ENCODE data around the gene ZNF469. TPM values are rescaled to one million over a fixed set of nuclear protein-coding genes. Genes with fewer than 3 reads are reported as not detected.

The ZNF469 gene
- total RNA-seq, 1 experiment from 2014 or later = not detected

DNA sequence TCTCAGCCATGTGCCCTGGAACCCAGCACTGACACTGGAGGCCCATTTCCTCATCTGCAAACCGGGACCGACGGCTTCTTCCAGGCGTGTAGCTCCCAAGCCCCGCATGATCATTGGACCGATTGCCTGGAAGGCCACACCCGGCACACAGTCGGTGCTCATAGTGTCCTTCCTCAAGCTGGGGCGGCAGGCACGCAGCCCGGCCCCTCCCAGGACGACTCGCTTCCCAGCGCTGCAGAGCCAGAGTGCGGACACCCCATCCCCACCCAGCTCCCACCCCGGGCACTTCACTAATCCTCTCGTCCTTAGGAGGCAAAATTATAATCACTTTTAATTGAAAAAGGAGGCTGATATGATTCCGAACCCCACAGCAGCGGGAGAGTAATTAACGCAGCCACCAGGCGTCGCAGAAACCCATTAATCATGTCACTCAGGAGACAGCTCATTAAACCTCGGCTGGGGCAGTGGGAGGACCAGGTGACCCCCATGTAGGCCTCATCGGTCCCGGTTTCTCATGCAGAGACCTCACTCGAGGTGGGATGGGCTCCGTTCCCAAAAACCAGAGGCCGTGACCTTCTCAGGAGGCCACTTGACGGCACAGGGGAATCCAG lies 33.1 kb downstream of the ZNF469 start:
- no peaks in the 10 kb centered on the region for H3K4me1 ChIP-seq (ENCODE audit: low read length)
- no peak overlapping the region for H2AFZ ChIP-seq (ENCODE audit: low read length)
- no peaks in the 10 kb centered on the region for H3K9me3 ChIP-seq (ENCODE audit: low read length)
- no peaks in the 10 kb centered on the region for H3K27me3 ChIP-seq (ENCODE audit: low read length)
- no peak overlapping the region for H3K27ac ChIP-seq (ENCODE audit: low read length)
- H3K9ac ChIP-seq (ENCODE audit: low read length) = no peak overlapping the region
- no peaks in the 10 kb centered on the region for H3K79me2 ChIP-seq (ENCODE audit: low read length)
- no peaks in the 10 kb centered on the region for H3K36me3 ChIP-seq (ENCODE audit: insufficient read depth, low read length)
- no peak overlapping the region for H3K4me3 ChIP-seq (ENCODE audit: low read length)
- DNase-seq = peak; percentile 55
- no peaks in the 10 kb centered on the region for H3K9me2 ChIP-seq (replicated peaks; ENCODE audit: insufficient read depth, low read length)
- H3K4me2 ChIP-seq (ENCODE audit: low read depth, low read length, poor library complexity, severe bottlenecking) = no peak overlapping the region
- H4K20me1 ChIP-seq (ENCODE audit: insufficient read depth, low read depth, low read length) = no peaks in the 10 kb centered on the region

- Histone ChIP-seq H2AFZ (ENCODE audit: low read length) (no peak overlapping the region), H4K20me1 (ENCODE audit: insufficient read depth, low read depth, low read length) (no peaks in the 10 kb centered on the region), H3K9me2 (replicated peaks; ENCODE audit: insufficient read depth, low read length) (no peaks in the 10 kb centered on the region), H3K27ac (ENCODE audit: low read length) (no peak overlapping the region), H3K4me2 (ENCODE audit: low read depth, low read length, poor library complexity, severe bottlenecking) (no peak overlapping the region), H3K4me3 (ENCODE audit: low read length) (no peak overlapping the region), H3K36me3 (ENCODE audit: insufficient read depth, low read length) (no peaks in the 10 kb centered on the region), H3K27me3 (ENCODE audit: low read length) (no peaks in the 10 kb centered on the region), H3K79me2 (ENCODE audit: low read length) (no peaks in the 10 kb centered on the region), H3K9me3 (ENCODE audit: low read length) (no peaks in the 10 kb centered on the region), H3K9ac (ENCODE audit: low read length) (no peak overlapping the region), H3K4me1 (ENCODE audit: low read length) (no peaks in the 10 kb centered on the region)
- no peak for DNase-seq
Observed at GRCh38 chr16:88416686-88417085, 33.9 kb downstream of the ZNF469 start.

- Histone ChIP-seq H3K9me3 (ENCODE audit: low read length) (no peaks in the 10 kb centered on the region), H4K20me1 (ENCODE audit: insufficient read depth, low read depth, low read length) (no peaks in the 10 kb centered on the region), H3K9me2 (replicated peaks; ENCODE audit: insufficient read depth, low read length) (no peaks in the 10 kb centered on the region), H2AFZ (ENCODE audit: low read length) (no peak overlapping the region), H3K79me2 (ENCODE audit: low read length) (no peaks in the 10 kb centered on the region), H3K4me2 (ENCODE audit: low read depth, low read length, poor library complexity, severe bottlenecking) (no peak overlapping the region), H3K4me3 (ENCODE audit: low read length) (no peak overlapping the region), H3K9ac (ENCODE audit: low read length) (no peak overlapping the region), H3K4me1 (ENCODE audit: low read length) (no peaks in the 10 kb centered on the region), H3K27me3 (ENCODE audit: low read length) (no peaks in the 10 kb centered on the region), H3K36me3 (ENCODE audit: insufficient read depth, low read length) (no peaks in the 10 kb centered on the region), H3K27ac (ENCODE audit: low read length) (no peak overlapping the region)
- DNase-seq = no peak
Observed at GRCh38 chr16:88417684-88418476, 35.1 kb downstream of the ZNF469 start.

- no peak for DNase-seq
- Histone ChIP-seq H4K20me1 (ENCODE audit: insufficient read depth, low read depth, low read length) (no peaks in the 10 kb centered on the region), H3K9me3 (ENCODE audit: low read length) (no peaks in the 10 kb centered on the region), H3K79me2 (ENCODE audit: low read length) (no peaks in the 10 kb centered on the region), H3K27ac (ENCODE audit: low read length) (no peak overlapping the region), H2AFZ (ENCODE audit: low read length) (no peak overlapping the region), H3K4me2 (ENCODE audit: low read depth, low read length, poor library complexity, severe bottlenecking) (no peak overlapping the region), H3K9ac (ENCODE audit: low read length) (no peak overlapping the region), H3K27me3 (ENCODE audit: low read length) (no peaks in the 10 kb centered on the region), H3K36me3 (ENCODE audit: insufficient read depth, low read length) (no peaks in the 10 kb centered on the region), H3K4me3 (ENCODE audit: low read length) (no peak overlapping the region), H3K9me2 (replicated peaks; ENCODE audit: insufficient read depth, low read length) (no peaks in the 10 kb centered on the region), H3K4me1 (ENCODE audit: low read length) (no peaks in the 10 kb centered on the region)
Observed at GRCh38 chr16:88418869-88419268, 36.1 kb downstream of the ZNF469 start.

- H3K9ac ChIP-seq (ENCODE audit: low read length) = no peak overlapping the region
- no peak overlapping the region for H3K4me2 ChIP-seq (ENCODE audit: low read depth, low read length, poor library complexity, severe bottlenecking)
- H3K4me1 ChIP-seq (ENCODE audit: low read length) = no peaks in the 10 kb centered on the region
- no peak overlapping the region for H3K27ac ChIP-seq (ENCODE audit: low read length)
- no peaks in the 10 kb centered on the region for H4K20me1 ChIP-seq (ENCODE audit: insufficient read depth, low read depth, low read length)
- H3K4me3 ChIP-seq (ENCODE audit: low read length) = no peak overlapping the region
- no peaks in the 10 kb centered on the region for H3K36me3 ChIP-seq (ENCODE audit: insufficient read depth, low read length)
- no peak overlapping the region for H2AFZ ChIP-seq (ENCODE audit: low read length)
- no peaks in the 10 kb centered on the region for H3K9me2 ChIP-seq (replicated peaks; ENCODE audit: insufficient read depth, low read length)
- no peaks in the 10 kb centered on the region for H3K79me2 ChIP-seq (ENCODE audit: low read length)
- DNase-seq = no peak
- H3K9me3 ChIP-seq (ENCODE audit: low read length) = no peaks in the 10 kb centered on the region
- H3K27me3 ChIP-seq (ENCODE audit: low read length) = no peaks in the 10 kb centered on the region
Observed at GRCh38 chr16:88419790-88420189, 37.0 kb downstream of the ZNF469 start.

- Histone ChIP-seq H3K27me3 (ENCODE audit: low read length) (no peaks in the 10 kb centered on the region), H3K4me2 (ENCODE audit: low read depth, low read length, poor library complexity, severe bottlenecking) (no peak overlapping the region), H4K20me1 (ENCODE audit: insufficient read depth, low read depth, low read length) (no peaks in the 10 kb centered on the region), H2AFZ (ENCODE audit: low read length) (no peak overlapping the region), H3K79me2 (ENCODE audit: low read length) (no peaks in the 10 kb centered on the region), H3K9me2 (replicated peaks; ENCODE audit: insufficient read depth, low read length) (no peaks in the 10 kb centered on the region), H3K4me1 (ENCODE audit: low read length) (no peaks in the 10 kb centered on the region), H3K27ac (ENCODE audit: low read length) (no peak overlapping the region), H3K9me3 (ENCODE audit: low read length) (no peaks in the 10 kb centered on the region), H3K9ac (ENCODE audit: low read length) (no peak overlapping the region), H3K4me3 (ENCODE audit: low read length) (no peak overlapping the region), H3K36me3 (ENCODE audit: insufficient read depth, low read length) (no peaks in the 10 kb centered on the region)
- no peak for DNase-seq
Observed at GRCh38 chr16:88420496-88420895, 37.7 kb downstream of the ZNF469 start.

DNA sequence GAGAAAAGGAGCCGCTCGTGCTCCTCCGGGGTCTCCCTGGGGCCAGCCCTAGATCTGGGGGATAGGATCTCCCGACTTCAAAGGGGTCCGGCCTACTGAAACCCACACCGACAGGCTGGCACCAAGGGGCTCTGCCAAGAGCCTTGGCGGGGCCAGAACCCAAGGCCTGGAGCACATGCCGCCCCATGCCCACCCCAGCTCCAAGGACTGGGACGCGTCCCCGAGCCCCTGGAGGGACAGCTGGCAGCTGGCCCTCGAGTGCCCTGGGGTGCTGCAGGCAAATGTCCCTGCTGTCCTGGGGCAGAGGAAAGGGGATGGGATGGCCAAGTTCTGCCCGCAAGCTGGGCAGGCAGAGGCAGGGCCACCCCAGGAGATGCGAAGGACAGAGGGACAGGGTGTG lies 38.5 kb downstream of the ZNF469 start:
- no peaks in the 10 kb centered on the region for H3K27me3 ChIP-seq (ENCODE audit: low read length)
- H3K4me2 ChIP-seq (ENCODE audit: low read depth, low read length, poor library complexity, severe bottlenecking) = no peak overlapping the region
- H3K36me3 ChIP-seq (ENCODE audit: insufficient read depth, low read length) = no peaks in the 10 kb centered on the region
- H3K27ac ChIP-seq (ENCODE audit: low read length) = no peak overlapping the region
- no peak for DNase-seq
- no peaks in the 10 kb centered on the region for H4K20me1 ChIP-seq (ENCODE audit: insufficient read depth, low read depth, low read length)
- no peak overlapping the region for H3K9ac ChIP-seq (ENCODE audit: low read length)
- H3K4me1 ChIP-seq (ENCODE audit: low read length) = no peaks in the 10 kb centered on the region
- H3K9me3 ChIP-seq (ENCODE audit: low read length) = no peaks in the 10 kb centered on the region
- H3K9me2 ChIP-seq (replicated peaks; ENCODE audit: insufficient read depth, low read length) = no peaks in the 10 kb centered on the region
- no peak overlapping the region for H3K4me3 ChIP-seq (ENCODE audit: low read length)
- H2AFZ ChIP-seq (ENCODE audit: low read length) = no peak overlapping the region
- no peaks in the 10 kb centered on the region for H3K79me2 ChIP-seq (ENCODE audit: low read length)

DNA sequence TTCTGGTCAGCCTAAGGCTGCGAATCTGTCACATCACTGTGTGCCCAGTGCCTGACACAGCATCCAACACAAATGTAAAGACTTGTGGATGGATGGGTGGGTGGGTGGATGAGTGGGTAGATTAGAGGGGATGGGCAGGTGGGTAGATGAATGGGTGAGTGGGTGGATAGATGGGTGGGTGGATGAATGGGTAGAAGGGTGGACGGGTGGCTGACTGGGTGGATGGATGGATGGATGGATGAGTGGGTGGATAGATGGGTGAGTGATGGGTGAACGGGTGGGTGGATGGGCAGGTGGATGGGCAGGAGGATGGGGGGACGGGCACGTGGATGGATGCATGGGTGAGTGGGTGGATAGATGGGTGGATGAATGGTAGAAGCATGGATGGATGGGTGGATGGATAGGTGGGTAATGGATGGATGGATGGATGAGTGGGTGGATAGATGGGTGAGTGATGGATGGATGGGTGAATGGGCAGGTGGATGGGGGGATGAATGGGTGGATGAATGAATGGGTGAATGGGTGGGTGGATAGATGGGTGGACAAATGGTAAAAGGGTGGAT lies 39.2 kb downstream of the ZNF469 start:
- no peaks in the 10 kb centered on the region for H3K9me2 ChIP-seq (replicated peaks; ENCODE audit: insufficient read depth, low read length)
- no peaks in the 10 kb centered on the region for H3K27me3 ChIP-seq (ENCODE audit: low read length)

More for the DNA sequence above, 39.2 kb downstream of the ZNF469 start:
- Histone ChIP-seq H3K4me1 (ENCODE audit: low read length) (no peaks in the 10 kb centered on the region), H3K27ac (ENCODE audit: low read length) (no peak overlapping the region), H3K9ac (ENCODE audit: low read length) (no peak overlapping the region), H4K20me1 (ENCODE audit: insufficient read depth, low read depth, low read length) (no peaks in the 10 kb centered on the region), H3K36me3 (ENCODE audit: insufficient read depth, low read length) (no peaks in the 10 kb centered on the region), H3K79me2 (ENCODE audit: low read length) (no peaks in the 10 kb centered on the region), H3K4me2 (ENCODE audit: low read depth, low read length, poor library complexity, severe bottlenecking) (no peak overlapping the region), H2AFZ (ENCODE audit: low read length) (no peak overlapping the region), H3K9me3 (ENCODE audit: low read length) (no peaks in the 10 kb centered on the region), H3K4me3 (ENCODE audit: low read length) (no peak overlapping the region)
- DNase-seq = no peak

Measured in Karpas-422 (cell line).